A375 (cell line): ENCODE results near the gene SNPH. TPM values are rescaled to one million over a fixed set of nuclear protein-coding genes. Genes with fewer than 3 reads are reported as not detected.

Source experiments
- total RNA-seq: library from RNA; depleted of rRNA; stranded (reverse); fragments of >200 nt; shearing (Covaris generic); gene quantifications from 2 replicates; pipeline ENCODE4 v1.2.3, GENCODE V29; 2014; rRNA removed

The SNPH gene
- total RNA-seq = 4.3 and 5.6 TPM in 2 replicates

GRCh38 chr20:1266167-1266973 is at the start of gene SNPH:
Gene SNPH, plus strand, starts transcription at chr20:1266294. Its CDS starts 29,946 bp downstream, at chr20:1296240.

DNA sequence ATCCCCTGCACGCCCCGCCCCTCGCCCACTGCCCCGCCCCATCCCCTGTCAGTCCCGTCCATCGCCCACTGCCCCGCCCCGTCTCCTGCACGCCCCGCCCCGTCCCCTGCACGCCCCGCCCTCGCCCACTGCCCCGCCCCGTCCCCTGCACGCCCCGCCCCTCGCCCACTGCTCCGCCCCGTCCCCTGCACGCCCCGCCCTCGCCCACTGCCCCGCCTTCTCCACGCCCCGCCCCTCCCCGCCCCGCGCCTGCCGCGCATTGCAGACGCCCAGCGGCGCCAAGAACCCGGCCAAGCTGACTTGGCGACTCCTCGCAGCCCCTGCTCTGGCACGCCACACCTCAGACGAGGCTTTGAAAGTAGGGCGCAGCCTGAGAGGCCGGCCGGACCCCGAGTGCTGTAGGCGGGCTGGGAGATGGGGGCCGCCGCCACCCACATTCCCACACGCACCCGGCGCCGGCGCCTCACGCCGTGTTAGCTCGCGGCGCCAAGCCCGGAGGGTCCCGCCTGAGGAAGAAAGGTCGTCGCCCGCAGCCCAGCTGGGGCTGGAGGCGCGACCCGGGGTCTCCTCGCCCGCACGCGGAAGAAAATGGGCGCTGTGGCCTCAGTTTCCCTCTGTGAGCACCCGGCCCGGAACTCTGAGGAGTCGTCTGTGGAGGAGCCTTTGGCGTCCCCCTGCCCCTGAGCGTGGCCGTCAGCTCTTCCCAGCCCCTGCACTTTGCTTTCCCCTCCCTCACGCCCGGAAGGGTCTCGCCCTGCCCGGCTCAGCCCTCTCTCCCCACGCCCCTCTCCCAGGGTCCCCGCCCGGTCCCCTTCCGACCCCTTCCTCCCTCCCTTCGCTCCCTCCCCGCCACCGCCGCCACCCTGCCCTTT is 40.1 kb upstream of the SNPH start, which contains the start of gene RAD21L1:
Gene RAD21L1 (plus strand): TSS at position 262 of the 872 bp plus-strand sequence. CDS start 2,410 bp downstream, outside the sequence.

DNA sequence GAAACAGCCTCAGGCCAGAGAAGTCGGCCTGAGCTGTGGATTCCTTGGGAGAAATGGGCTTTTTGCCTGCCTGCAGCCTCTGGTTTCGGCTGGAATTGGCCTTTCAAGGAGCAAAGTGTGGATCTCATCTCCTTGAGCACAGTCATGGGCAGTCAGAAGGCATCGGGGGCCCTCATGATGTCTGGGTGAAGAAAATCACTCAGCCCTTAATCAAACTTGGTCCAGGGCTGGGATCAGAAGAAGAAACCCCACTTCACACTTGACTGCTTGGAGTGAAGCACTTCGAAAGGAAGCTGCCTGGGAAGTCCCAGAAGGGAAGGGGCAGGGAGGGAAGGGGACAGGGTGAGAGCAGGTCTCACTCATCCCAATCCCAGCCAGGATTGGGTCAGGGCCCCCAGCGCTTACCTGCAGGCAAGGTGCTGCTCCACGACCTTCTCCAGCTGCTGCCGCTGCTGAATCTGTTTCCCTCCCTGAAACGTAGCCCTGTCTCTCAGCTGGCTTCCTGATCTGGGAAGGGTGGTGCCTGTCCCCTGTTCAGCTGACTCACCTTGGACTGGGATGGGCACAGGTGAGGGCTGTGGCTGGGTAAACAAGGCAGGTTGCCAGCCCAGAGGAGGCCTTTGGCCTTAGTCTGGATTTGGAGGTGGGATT is 62.7 kb downstream of the SNPH start, which contains the start of gene SDCBP2:
Gene SDCBP2 (minus strand): TSS at position 460 of the 651 bp plus-strand sequence. CDS start 8,723 bp downstream, outside the sequence.

Other genes with a start within 250 kb of the SNPH start
- 36.2 and 37.6 TPM in 2 replicates for gene PSMF1, start 147.7 kb upstream of the SNPH start, total RNA-seq
- gene TMEM74B, start 81.3 kb upstream of the SNPH start, total RNA-seq = 0.37 TPM in 1 of 2 replicates, not detected in the other
- gene C20orf202, start 62.8 kb upstream of the SNPH start, total RNA-seq = not detected in 2 replicates
- not detected in 2 replicates for gene RAD21L1, start 40.2 kb upstream of the SNPH start, total RNA-seq
- gene SDCBP2, start 62.8 kb downstream of the SNPH start, total RNA-seq = 1.6 and 1.7 TPM in 2 replicates
- 93.5 and 107 TPM in 2 replicates for gene FKBP1A, start 126.8 kb downstream of the SNPH start, total RNA-seq
- 47.5 and 51.6 TPM in 2 replicates for gene NSFL1C, start 200.6 kb downstream of the SNPH start, total RNA-seq
- not detected in 2 replicates for gene SIRPB2, start 225.1 kb downstream of the SNPH start, total RNA-seq